SU-DHL-6 (cell line): ENCODE measurements around the gene RND1.
"Not testable (repeated sequence)": the region's sequence is repeated elsewhere in the genome, so short reads cannot be mapped to it uniquely, and the experiment has no call there.

ENCODE experiments used
- H2AFZ ChIP-seq: fragments of 200-600 bp; sonication (generic); 2 replicates; pipeline ENCODE4 v1.6.1; 2014; ENCODE audit warnings: low read depth, mild to moderate bottlenecking, moderate library complexity, mixed read lengths, antibody characterized with exemption, low read length; ENCODE audit not compliant: severe bottlenecking
- H3F3A ChIP-seq: fragments of 200-600 bp; shearing (Covaris generic); 2 replicates; pipeline ENCODE4 v1.6.0; 2016; ENCODE audit warnings: antibody characterized with exemption, mild to moderate bottlenecking; ENCODE audit not compliant: insufficient read depth
- H3K27ac ChIP-seq: fragments of 200-600 bp; sonication (generic); 2 replicates; pipeline ENCODE4 v1.5.1; 2016; ENCODE audit warnings: low read depth, mild to moderate bottlenecking, low read length, moderate library complexity, mixed read lengths
- H3K27me3 ChIP-seq: fragments of 200-600 bp; sonication (generic), shearing (Covaris generic); 2 replicates; pipeline ENCODE4 v1.6.0; 2014; ENCODE audit warnings: mild to moderate bottlenecking, low read length
- H3K36me3 ChIP-seq: fragments of 200-600 bp; sonication (generic); 2 replicates; pipeline ENCODE4 v1.6.1; 2014; ENCODE audit warnings: mild to moderate bottlenecking, low read length, mixed read lengths
- H3K4me2 ChIP-seq: fragments of 300-600, 200-600 bp; shearing (Covaris generic), sonication (generic); 2 replicates; pipeline ENCODE4 v1.6.0; 2014; ENCODE audit warnings: low read length, low read depth, mild to moderate bottlenecking; ENCODE audit not compliant: poor library complexity, severe bottlenecking
- H3K4me3 ChIP-seq: fragments of 200-600 bp; sonication (generic); 2 replicates; pipeline ENCODE4 v1.5.1; 2014; ENCODE audit warnings: antibody characterized with exemption, low read length, mild to moderate bottlenecking, mixed read lengths; ENCODE audit not compliant: insufficient read depth, poor library complexity, severe bottlenecking
- H3K79me2 ChIP-seq: fragments of 200-600 bp; sonication (generic); 2 replicates; pipeline ENCODE4 v1.6.1; 2014; ENCODE audit warnings: mild to moderate bottlenecking, low read length, moderate library complexity; ENCODE audit not compliant: insufficient read depth
- H3K9ac ChIP-seq: fragments of 200-600 bp; sonication (generic); 2 replicates; pipeline ENCODE4 v1.7.0; 2014; ENCODE audit warnings: mild to moderate bottlenecking, low read length
- H3K9me2 ChIP-seq: fragments of 200-600 bp; sonication (generic); replicated peaks from 2 replicates; pipeline ENCODE4 v1.6.1; 2014; ENCODE audit warnings: low read length; ENCODE audit not compliant: insufficient read depth
- H3K9me3 ChIP-seq: fragments of 200-600 bp; sonication (generic); 2 replicates; pipeline ENCODE4 v1.6.1; 2014; ENCODE audit warnings: low read length, mixed read lengths; ENCODE audit not compliant: insufficient read depth
- H4K20me1 ChIP-seq: fragments of 200-600 bp; sonication (generic); 2 replicates; pipeline ENCODE4 v1.6.1; 2014; ENCODE audit warnings: low read depth, mild to moderate bottlenecking, antibody characterized with exemption, low read length, moderate library complexity, mixed read lengths
- EZH2phosphoT487 ChIP-seq: fragments of 200-600 bp; sonication (generic), shearing (Covaris generic); conservative IDR thresholded peaks from 2 replicates; pipeline ENCODE4 v1.6.1; 2018; ENCODE audit warnings: mild to moderate bottlenecking, antibody characterized with exemption, low read length, moderate library complexity, mixed read lengths
- TF ChIP-seq, protein P1 (sequence below): fragments of 200-600 bp; sonication (generic); IDR thresholded peaks from one replicate; pipeline ENCODE4 v1.5.1; 2017; ENCODE audit warnings: antibody characterized with exemption, mild to moderate bottlenecking, low read length, moderate library complexity; ENCODE audit not compliant: insufficient read depth, poor library complexity, severe bottlenecking

The RND1 gene

DNA sequence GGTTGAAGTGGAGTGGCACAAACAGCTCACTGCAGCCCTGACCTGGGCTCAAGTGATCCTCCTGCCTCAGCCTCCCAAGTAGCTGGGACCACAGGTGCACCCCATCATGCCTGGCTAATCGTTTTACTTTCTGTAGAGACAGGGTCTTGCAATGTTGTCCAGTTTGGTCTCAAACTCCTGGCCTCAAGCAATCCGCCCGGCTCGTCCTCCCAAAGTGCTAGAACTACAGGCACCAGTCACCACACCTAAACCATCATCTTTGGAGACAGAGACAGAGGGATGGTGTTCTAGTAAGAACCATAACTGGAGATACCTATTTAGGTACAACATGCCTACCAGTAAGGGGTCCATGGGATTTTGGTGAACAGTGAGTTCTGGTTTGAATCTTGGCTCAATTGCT lies 11.2 kb downstream of the RND1 start:
- Histone ChIP-seq H3K9me2 (no peaks in the 10 kb centered on the region), H3K27me3 (no peaks in the 10 kb centered on the region), H3K36me3 (no peaks in the 10 kb centered on the region), H3K4me2 (no peak overlapping the region), H3K27ac (no peak overlapping the region), H3K4me3 (no peak overlapping the region), H3F3A (0 out of 2 replicates have a peak, but pooled peaks cover 2% of the 10 kb centered on the region), H2AFZ (no peak overlapping the region), H4K20me1 (no peaks in the 10 kb centered on the region), H3K9ac (no peak overlapping the region), H3K79me2 (peaks cover 25% of the 10 kb centered on the region), H3K9me3 (no peaks in the 10 kb centered on the region)
- TF ChIP-seq EZH2phosphoT487, result no peak
- TF ChIP-seq, protein P1, sequence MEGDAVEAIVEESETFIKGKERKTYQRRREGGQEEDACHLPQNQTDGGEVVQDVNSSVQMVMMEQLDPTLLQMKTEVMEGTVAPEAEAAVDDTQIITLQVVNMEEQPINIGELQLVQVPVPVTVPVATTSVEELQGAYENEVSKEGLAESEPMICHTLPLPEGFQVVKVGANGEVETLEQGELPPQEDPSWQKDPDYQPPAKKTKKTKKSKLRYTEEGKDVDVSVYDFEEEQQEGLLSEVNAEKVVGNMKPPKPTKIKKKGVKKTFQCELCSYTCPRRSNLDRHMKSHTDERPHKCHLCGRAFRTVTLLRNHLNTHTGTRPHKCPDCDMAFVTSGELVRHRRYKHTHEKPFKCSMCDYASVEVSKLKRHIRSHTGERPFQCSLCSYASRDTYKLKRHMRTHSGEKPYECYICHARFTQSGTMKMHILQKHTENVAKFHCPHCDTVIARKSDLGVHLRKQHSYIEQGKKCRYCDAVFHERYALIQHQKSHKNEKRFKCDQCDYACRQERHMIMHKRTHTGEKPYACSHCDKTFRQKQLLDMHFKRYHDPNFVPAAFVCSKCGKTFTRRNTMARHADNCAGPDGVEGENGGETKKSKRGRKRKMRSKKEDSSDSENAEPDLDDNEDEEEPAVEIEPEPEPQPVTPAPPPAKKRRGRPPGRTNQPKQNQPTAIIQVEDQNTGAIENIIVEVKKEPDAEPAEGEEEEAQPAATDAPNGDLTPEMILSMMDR, result no peak

DNA sequence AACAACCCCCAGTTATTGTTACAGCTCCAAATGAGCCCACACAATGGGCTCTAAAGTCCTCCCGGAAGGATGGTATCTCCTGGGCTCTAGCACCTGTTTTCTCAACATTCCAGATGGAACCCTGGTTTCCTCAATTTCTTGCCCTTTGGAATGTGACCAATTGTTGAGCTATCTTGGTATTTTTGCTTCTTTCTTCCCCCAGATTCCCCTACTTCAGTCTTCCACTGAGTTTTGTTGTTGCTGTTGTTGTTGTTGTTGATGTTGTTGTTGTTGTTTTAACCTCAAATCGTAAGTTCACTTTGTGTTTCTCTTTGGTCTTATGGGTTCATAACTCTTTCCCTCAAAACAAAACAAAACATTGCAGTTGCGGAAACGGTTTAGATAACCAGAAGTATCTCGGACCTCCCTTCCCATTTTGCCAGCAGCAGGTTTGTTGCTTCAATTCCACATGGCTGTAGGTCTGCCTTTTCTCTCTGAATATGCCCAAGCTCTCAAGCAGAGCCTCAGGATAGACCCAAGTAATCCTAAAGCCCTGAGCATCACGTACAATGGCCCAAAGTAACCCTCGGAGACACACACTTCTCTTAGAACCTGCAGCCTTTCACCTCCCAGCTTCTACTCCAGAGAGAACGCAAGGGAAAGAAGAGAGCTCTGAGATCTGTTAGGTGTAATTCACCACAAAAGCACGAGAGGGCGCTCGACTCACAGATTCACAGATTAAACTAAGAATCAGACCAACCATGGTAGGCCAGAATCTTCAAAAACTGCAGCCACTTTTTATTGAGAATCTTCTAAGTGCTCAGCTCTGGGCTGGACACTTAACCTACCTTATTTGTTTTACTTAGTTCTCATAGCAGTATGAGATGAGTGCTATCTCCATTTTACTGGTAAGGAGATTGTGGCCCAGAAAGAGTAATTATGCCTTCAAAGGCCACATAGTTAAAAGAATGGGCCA lies 12.7 kb downstream of the RND1 start:
- H4K20me1 ChIP-seq, result no peaks in the 10 kb centered on the region
- H3K27ac ChIP-seq, result peak overlapping the region; percentile 55
- TF ChIP-seq, protein P1, result peak; percentile 77
- TF ChIP-seq EZH2phosphoT487, result no peak
- H3F3A ChIP-seq, result 0 out of 2 replicates have a peak, but pooled peaks cover 2% of the 10 kb centered on the region
- peak overlapping the region; percentile 94 for H3K4me3 ChIP-seq
- H3K4me2 ChIP-seq, result peak overlapping the region; percentile 64
- H3K9ac ChIP-seq, result peak overlapping the region; percentile 87
- H3K36me3 ChIP-seq, result no peaks in the 10 kb centered on the region
- peaks cover 40% of the 10 kb centered on the region for H3K79me2 ChIP-seq
- no peaks in the 10 kb centered on the region for H3K9me2 ChIP-seq
- H3K9me3 ChIP-seq, result no peaks in the 10 kb centered on the region
- H2AFZ ChIP-seq, result peak overlapping the region; percentile 70
- H3K27me3 ChIP-seq, result no peaks in the 10 kb centered on the region

DNA sequence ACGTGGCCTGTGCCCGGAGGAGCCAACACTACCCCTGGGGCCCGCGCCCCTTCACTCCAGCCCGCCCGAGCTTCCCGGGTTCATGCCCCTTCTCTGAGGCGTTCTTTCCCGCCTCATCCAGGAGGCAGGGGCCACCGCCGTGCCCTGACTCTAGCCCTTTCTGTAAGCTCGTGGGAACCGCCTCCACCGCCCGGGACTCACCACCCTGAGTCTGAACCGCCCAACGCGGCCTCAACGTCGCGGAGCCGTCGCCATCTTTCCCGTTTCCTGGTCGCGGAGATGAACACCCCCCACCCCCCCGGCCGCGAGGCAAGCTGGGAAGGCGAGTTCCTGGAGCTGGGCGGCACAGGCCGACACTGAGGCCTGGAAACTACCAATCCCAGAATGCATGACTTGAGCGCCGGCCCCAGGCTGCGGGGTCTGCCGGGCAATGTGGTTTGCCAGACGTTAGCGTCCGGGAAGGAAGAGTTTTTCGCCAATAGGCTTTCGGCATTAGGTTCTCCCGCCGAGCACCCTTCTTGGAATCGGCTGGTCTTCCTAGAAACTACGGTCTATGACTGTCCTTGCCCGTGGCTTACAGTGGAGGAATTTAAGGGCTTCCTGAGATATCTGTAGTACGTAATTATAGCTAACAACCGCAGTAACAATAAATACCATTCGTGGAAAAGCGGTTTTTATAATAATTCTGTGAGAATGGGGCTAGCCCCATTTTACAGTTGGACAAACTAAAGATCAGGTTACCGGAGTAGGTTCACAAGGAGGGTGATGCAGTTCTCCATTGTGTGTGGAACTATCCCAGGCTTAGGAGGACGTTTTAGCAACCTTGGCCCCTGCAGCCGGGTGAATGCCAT lies 13.6 kb downstream of the RND1 start, which contains the start of gene DDX23:
DDX23 (minus strand) TSS at position 281 of the 851 bp plus-strand sequence. CDS start 6,381 bp downstream, outside the sequence.
- Histone ChIP-seq H3K9me2 (no peaks in the 10 kb centered on the region), H3F3A (0 out of 2 replicates have a peak, but pooled peaks cover 2% of the 10 kb centered on the region), H3K4me2 (peak within 1 kb of the TSS; percentile 91), H3K4me3 (peak within 1 kb of the TSS; percentile 94), H4K20me1 (no peaks in the 10 kb centered on the region), H2AFZ (peak within 1 kb of the TSS; percentile 70), H3K27me3 (no peaks in the 10 kb centered on the region), H3K9me3 (no peaks in the 10 kb centered on the region), H3K9ac (peak within 1 kb of the TSS; percentile 87), H3K27ac (peak within 1 kb of the TSS; percentile 70), H3K79me2 (peaks cover 48% of the 10 kb centered on the region), H3K36me3 (no peaks in the 10 kb centered on the region)
- TF ChIP-seq EZH2phosphoT487, result no peak
- TF ChIP-seq, protein P1, result no peak

DNA sequence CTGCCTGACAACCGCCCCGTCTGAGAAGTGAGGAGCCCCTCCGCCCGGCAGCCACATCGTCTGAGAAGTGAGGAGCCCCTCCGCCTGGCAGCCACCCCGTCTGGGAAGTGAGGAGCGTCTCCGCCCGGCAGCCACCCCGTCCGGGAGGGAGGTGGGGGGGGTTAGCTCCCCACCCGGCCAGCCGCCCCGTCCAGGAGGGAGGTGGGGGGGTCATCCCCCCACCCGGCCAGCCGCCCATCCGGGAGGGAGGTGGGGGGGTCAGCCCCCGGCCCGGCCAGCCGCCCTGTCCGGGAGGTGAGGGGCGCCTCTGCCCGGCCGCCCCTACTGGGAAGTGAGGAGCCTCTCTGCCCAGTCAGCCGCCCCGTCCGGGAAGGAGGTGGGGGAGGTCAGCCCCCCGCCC lies 23.6 kb downstream of the RND1 start:
- not testable (repeated sequence) for H3K4me3 ChIP-seq, H4K20me1 ChIP-seq, H3K9me2 ChIP-seq, H3K9ac ChIP-seq, H3K27ac ChIP-seq, H2AFZ ChIP-seq, H3K27me3 ChIP-seq, H3F3A ChIP-seq, H3K9me3 ChIP-seq, H3K4me2 ChIP-seq
- H3K36me3 ChIP-seq, result peaks cover 12% of the 10 kb centered on the region; the same call in 1 of the 2 replicates
- peaks cover 14% of the 10 kb centered on the region for H3K79me2 ChIP-seq
